SU-DHL-6 (cell line): Measurements from ENCODE around the gene PGAP6.

ENCODE experiments used
- H2AFZ ChIP-seq: fragments of 200-600 bp; sonication (generic); 2 replicates; pipeline ENCODE4 v1.6.1; 2014; ENCODE audit warnings: low read depth, mild to moderate bottlenecking, moderate library complexity, mixed read lengths, antibody characterized with exemption, low read length; ENCODE audit not compliant: severe bottlenecking
- H3F3A ChIP-seq: fragments of 200-600 bp; shearing (Covaris generic); 2 replicates; pipeline ENCODE4 v1.6.0; 2016; ENCODE audit warnings: antibody characterized with exemption, mild to moderate bottlenecking; ENCODE audit not compliant: insufficient read depth
- H3K27ac ChIP-seq: fragments of 200-600 bp; sonication (generic); 2 replicates; pipeline ENCODE4 v1.5.1; 2016; ENCODE audit warnings: low read depth, mild to moderate bottlenecking, low read length, moderate library complexity, mixed read lengths
- H3K27me3 ChIP-seq: fragments of 200-600 bp; sonication (generic), shearing (Covaris generic); 2 replicates; pipeline ENCODE4 v1.6.0; 2014; ENCODE audit warnings: mild to moderate bottlenecking, low read length
- H3K36me3 ChIP-seq: fragments of 200-600 bp; sonication (generic); 2 replicates; pipeline ENCODE4 v1.6.1; 2014; ENCODE audit warnings: mild to moderate bottlenecking, low read length, mixed read lengths
- H3K4me2 ChIP-seq: fragments of 300-600, 200-600 bp; shearing (Covaris generic), sonication (generic); 2 replicates; pipeline ENCODE4 v1.6.0; 2014; ENCODE audit warnings: low read length, low read depth, mild to moderate bottlenecking; ENCODE audit not compliant: poor library complexity, severe bottlenecking
- H3K4me3 ChIP-seq: fragments of 200-600 bp; sonication (generic); 2 replicates; pipeline ENCODE4 v1.5.1; 2014; ENCODE audit warnings: antibody characterized with exemption, low read length, mild to moderate bottlenecking, mixed read lengths; ENCODE audit not compliant: insufficient read depth, poor library complexity, severe bottlenecking
- H3K79me2 ChIP-seq: fragments of 200-600 bp; sonication (generic); 2 replicates; pipeline ENCODE4 v1.6.1; 2014; ENCODE audit warnings: mild to moderate bottlenecking, low read length, moderate library complexity; ENCODE audit not compliant: insufficient read depth
- H3K9ac ChIP-seq: fragments of 200-600 bp; sonication (generic); 2 replicates; pipeline ENCODE4 v1.7.0; 2014; ENCODE audit warnings: mild to moderate bottlenecking, low read length
- H3K9me2 ChIP-seq: fragments of 200-600 bp; sonication (generic); replicated peaks from 2 replicates; pipeline ENCODE4 v1.6.1; 2014; ENCODE audit warnings: low read length; ENCODE audit not compliant: insufficient read depth
- H3K9me3 ChIP-seq: fragments of 200-600 bp; sonication (generic); 2 replicates; pipeline ENCODE4 v1.6.1; 2014; ENCODE audit warnings: low read length, mixed read lengths; ENCODE audit not compliant: insufficient read depth
- H4K20me1 ChIP-seq: fragments of 200-600 bp; sonication (generic); 2 replicates; pipeline ENCODE4 v1.6.1; 2014; ENCODE audit warnings: low read depth, mild to moderate bottlenecking, antibody characterized with exemption, low read length, moderate library complexity, mixed read lengths
- EZH2phosphoT487 ChIP-seq: fragments of 200-600 bp; sonication (generic), shearing (Covaris generic); conservative IDR thresholded peaks from 2 replicates; pipeline ENCODE4 v1.6.1; 2018; ENCODE audit warnings: mild to moderate bottlenecking, antibody characterized with exemption, low read length, moderate library complexity, mixed read lengths
- TF ChIP-seq, protein P1 (sequence below): fragments of 200-600 bp; sonication (generic); IDR thresholded peaks from one replicate; pipeline ENCODE4 v1.5.1; 2017; ENCODE audit warnings: antibody characterized with exemption, mild to moderate bottlenecking, low read length, moderate library complexity; ENCODE audit not compliant: insufficient read depth, poor library complexity, severe bottlenecking

PGAP6 gene

DNA sequence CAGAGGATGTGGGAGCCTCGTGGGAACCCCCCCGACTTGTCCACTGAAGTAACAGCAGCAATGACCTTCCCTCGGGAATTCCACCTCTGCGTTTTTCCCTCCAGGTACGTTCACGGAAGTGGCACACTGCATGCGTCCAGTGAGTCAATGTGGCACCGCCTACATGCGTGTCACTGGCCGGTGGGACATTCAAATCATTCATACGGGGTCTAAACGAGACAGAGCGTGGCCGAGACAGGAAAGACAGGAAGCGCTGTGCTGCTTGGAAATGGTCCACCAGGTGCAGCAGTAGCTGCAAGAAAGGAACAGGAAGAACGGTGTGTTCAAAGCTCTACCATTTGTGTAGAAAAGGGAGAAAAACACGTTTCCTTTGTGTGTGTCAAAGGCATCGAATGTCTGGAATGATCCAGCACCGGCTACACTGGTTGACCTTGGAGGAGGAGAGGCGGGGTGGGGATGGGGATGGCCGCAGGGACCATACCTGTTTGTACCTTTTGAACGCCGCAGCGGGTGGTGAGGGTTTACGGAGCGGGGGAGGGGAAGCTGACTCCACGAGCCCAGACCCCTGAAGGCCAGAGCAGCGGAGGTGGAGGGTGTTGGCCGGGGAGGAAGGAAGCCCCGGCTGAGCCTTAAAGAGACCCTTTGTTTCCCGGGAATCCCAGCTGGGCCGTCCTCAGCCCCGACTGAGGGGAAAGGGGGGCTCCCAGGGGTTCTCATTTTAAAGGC lies 1.7 kb upstream of the PGAP6 start:
- peaks cover 11% of the 10 kb centered on the region for H3F3A ChIP-seq
- H3K9me2 ChIP-seq, result no peaks in the 10 kb centered on the region
- H3K27me3 ChIP-seq, result no peaks in the 10 kb centered on the region
- TF ChIP-seq, protein P1, sequence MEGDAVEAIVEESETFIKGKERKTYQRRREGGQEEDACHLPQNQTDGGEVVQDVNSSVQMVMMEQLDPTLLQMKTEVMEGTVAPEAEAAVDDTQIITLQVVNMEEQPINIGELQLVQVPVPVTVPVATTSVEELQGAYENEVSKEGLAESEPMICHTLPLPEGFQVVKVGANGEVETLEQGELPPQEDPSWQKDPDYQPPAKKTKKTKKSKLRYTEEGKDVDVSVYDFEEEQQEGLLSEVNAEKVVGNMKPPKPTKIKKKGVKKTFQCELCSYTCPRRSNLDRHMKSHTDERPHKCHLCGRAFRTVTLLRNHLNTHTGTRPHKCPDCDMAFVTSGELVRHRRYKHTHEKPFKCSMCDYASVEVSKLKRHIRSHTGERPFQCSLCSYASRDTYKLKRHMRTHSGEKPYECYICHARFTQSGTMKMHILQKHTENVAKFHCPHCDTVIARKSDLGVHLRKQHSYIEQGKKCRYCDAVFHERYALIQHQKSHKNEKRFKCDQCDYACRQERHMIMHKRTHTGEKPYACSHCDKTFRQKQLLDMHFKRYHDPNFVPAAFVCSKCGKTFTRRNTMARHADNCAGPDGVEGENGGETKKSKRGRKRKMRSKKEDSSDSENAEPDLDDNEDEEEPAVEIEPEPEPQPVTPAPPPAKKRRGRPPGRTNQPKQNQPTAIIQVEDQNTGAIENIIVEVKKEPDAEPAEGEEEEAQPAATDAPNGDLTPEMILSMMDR, result no peak
- no peak for TF ChIP-seq EZH2phosphoT487
- H3K79me2 ChIP-seq, result peaks cover 3% of the 10 kb centered on the region; the same call in 1 of the 2 replicates
- H2AFZ ChIP-seq, result no peak overlapping the region
- H3K4me3 ChIP-seq, result peak overlapping the region; percentile 76
- peak overlapping the region; percentile 70 for H3K9ac ChIP-seq
- H3K36me3 ChIP-seq, result no peaks in the 10 kb centered on the region
- H3K4me2 ChIP-seq, result peak overlapping the region; percentile 76
- H3K27ac ChIP-seq, result peak overlapping the region; percentile 59
- no peaks in the 10 kb centered on the region for H4K20me1 ChIP-seq
- no peaks in the 10 kb centered on the region for H3K9me3 ChIP-seq

- Histone ChIP-seq H3K36me3 (no peaks in the 10 kb centered on the region), H3K27ac (peak overlapping the region; percentile 1; the same call in 1 of the 2 replicates), H3K79me2 (peaks cover 3% of the 10 kb centered on the region; the same call in 1 of the 2 replicates), H3K4me3 (peak overlapping the region; percentile 88), H3K27me3 (no peaks in the 10 kb centered on the region), H2AFZ (peak overlapping the region; percentile 66), H3K4me2 (peak overlapping the region; percentile 65), H3K9me3 (no peaks in the 10 kb centered on the region), H3K9me2 (no peaks in the 10 kb centered on the region), H3F3A (peaks cover 11% of the 10 kb centered on the region), H4K20me1 (no peaks in the 10 kb centered on the region), H3K9ac (peak overlapping the region; percentile 89)
- TF ChIP-seq EZH2phosphoT487, result no peak
- TF ChIP-seq, protein P1, result no peak
Observed at GRCh38 chr16:381012-381788, 578 bp downstream of the PGAP6 start.

DNA sequence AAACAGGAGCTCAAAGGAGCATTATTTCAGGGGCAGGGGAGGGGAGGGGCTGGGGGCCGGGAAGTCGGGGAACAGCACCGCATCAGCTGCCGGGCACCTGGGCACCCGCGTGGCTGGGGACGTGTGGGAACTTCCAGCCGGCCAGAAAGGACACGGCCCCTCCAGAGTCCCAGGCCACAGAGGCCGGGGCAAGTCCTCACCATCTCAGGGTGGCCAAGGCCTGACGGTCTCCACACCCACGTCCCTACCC lies 1.1 kb downstream of the PGAP6 start:
- Histone ChIP-seq H3F3A (peaks cover 11% of the 10 kb centered on the region), H3K4me2 (peak overlapping the region; percentile 65), H3K9me2 (no peaks in the 10 kb centered on the region), H3K36me3 (no peaks in the 10 kb centered on the region), H2AFZ (no peak overlapping the region), H4K20me1 (no peaks in the 10 kb centered on the region), H3K27me3 (no peaks in the 10 kb centered on the region), H3K4me3 (peak overlapping the region; percentile 88), H3K27ac (no peak overlapping the region), H3K9me3 (no peaks in the 10 kb centered on the region), H3K79me2 (peaks cover 3% of the 10 kb centered on the region; the same call in 1 of the 2 replicates), H3K9ac (peak overlapping the region; percentile 89)
- TF ChIP-seq, protein P1, result no peak
- no peak for TF ChIP-seq EZH2phosphoT487
